K562 (cell line): ENCODE results near the gene ALG5. TPM values are rescaled to one million over a fixed set of nuclear protein-coding genes. Genes with fewer than 3 reads are reported as not detected.

Experiments used
- BCL6 ChIP-seq: fragments of 250-450 bp; sonication (Bioruptor Pico); IDR thresholded peaks from 2 replicates; pipeline ENCODE4 v1.4.0; 2020
- BRD9 ChIP-seq: fragments of 450-650 bp; IDR thresholded peaks from 2 replicates; pipeline ENCODE4 v1.6.1; 2018; ENCODE audit warnings: low read depth; ENCODE audit not compliant: partially characterized antibody
- C11orf30 ChIP-seq: fragments of 450-650 bp; IDR thresholded peaks from 2 replicates; pipeline ENCODE4 v1.6.1; 2016; ENCODE audit warnings: low read depth, mild to moderate bottlenecking
- CBX8 ChIP-seq: fragments of 200-600 bp; sonication (generic); IDR thresholded peaks from 2 replicates; pipeline ENCODE4 v1.6.1; 2012; ENCODE audit warnings: borderline replicate concordance, mixed run types, low read depth, mild to moderate bottlenecking, moderate library complexity, mixed read lengths, low read length, control low read depth, inconsistent platforms; ENCODE audit not compliant: poor library complexity, severe bottlenecking; ENCODE audit errors: extremely low read depth
- DACH1 ChIP-seq: fragments of 450-650 bp; IDR thresholded peaks from 2 replicates; pipeline ENCODE4 v1.6.1; 2018; ENCODE audit not compliant: partially characterized antibody
- KAT2B ChIP-seq: IDR thresholded peaks from one replicate; pipeline ENCODE4 v1.6.1; 2012; ENCODE audit warnings: low read depth, mild to moderate bottlenecking, control low read depth, inconsistent platforms, low read length, moderate library complexity
- KLF16 ChIP-seq: IDR thresholded peaks from 2 replicates; pipeline ENCODE4 v1.6.1; 2016; ENCODE audit warnings: antibody characterized with exemption
- MYNN ChIP-seq, 2 experiments: sonication (generic); formaldehyde crosslinking in 1 of 2; IDR thresholded peaks; 2 replicates each; pipeline versions ENCODE4 v1.5.0 to v1.6.1; 2016 to 2020; ENCODE audit warnings: antibody characterized with exemption in 1 of 2, missing genetic modification reagents in 1 of 2
- NFE2 ChIP-seq: IDR thresholded peaks from 2 replicates; pipeline ENCODE4 v1.6.1; 2014; ENCODE audit warnings: antibody characterized with exemption, low read depth
- NR1H2 ChIP-seq: sonication (generic); formaldehyde crosslinking; IDR thresholded peaks from 2 replicates; pipeline ENCODE4 v1.4.0; 2020; ENCODE audit warnings: mild to moderate bottlenecking, missing genetic modification reagents
- PHB2 ChIP-seq: fragments of 450-650 bp; IDR thresholded peaks from 2 replicates; pipeline ENCODE4 v1.6.1; 2017; ENCODE audit warnings: low read depth
- PML ChIP-seq: IDR thresholded peaks from 2 replicates; pipeline ENCODE4 v1.6.1; 2012; ENCODE audit warnings: low read length, inconsistent platforms
- RAD51 ChIP-seq: fragments of 450-650 bp; IDR thresholded peaks from 2 replicates; pipeline ENCODE4 v1.7.1; 2016; ENCODE audit warnings: low read depth, mild to moderate bottlenecking, borderline replicate concordance
- TAL1 ChIP-seq: fragments of 450-650 bp; IDR thresholded peaks from 2 replicates; pipeline ENCODE4 v1.6.1; 2016; ENCODE audit warnings: mild to moderate bottlenecking
- ZEB2 ChIP-seq: fragments of 450-650 bp; IDR thresholded peaks from 2 replicates; pipeline ENCODE4 v1.6.1; 2016
- ZNF140 ChIP-seq: fragments of 250-450 bp; sonication (Bioruptor Pico); IDR thresholded peaks from 2 replicates; pipeline ENCODE4 v1.8.0; 2021; ENCODE audit warnings: moderate library complexity, mild to moderate bottlenecking, inconsistent platforms
- ZNF444 ChIP-seq: fragments of 250-450 bp; sonication (Bioruptor Pico); IDR thresholded peaks from 2 replicates; pipeline ENCODE4 v1.4.0; 2020; ENCODE audit warnings: mild to moderate bottlenecking, moderate library complexity
- polyA plus RNA-seq, 8 experiments: library from polyadenylated mRNA; depleted of rRNA in 4 of 8; stranded (reverse) in 5 of 8; unstranded in 3 of 8; fragments of >200 nt; fragmentation: Nextera tagmentation in 2 of 8; fragmentation: Illumina TruSeq in 1 of 8; extraction: Ambion mirVana in 2 of 8; extraction: Trizol in 1 of 8; gene quantifications; 2 replicates each; pipeline versions ENCODE4 v1.2.1 to v1.2.3, GENCODE V29; 2011 to 2014; ENCODE audit warnings: inconsistent platforms in 1 of 8, missing spikeins in 1 of 8
- total RNA-seq, 7 experiments: library from RNA; depleted of rRNA in 6 of 7; stranded (reverse); fragments of >200 nt in 6 of 7; fragmentation: Illumina TruSeq in 2 of 7; extraction: Trizol in 2 of 7; gene quantifications; 2 replicates each; pipeline versions ENCODE4 v1.2.1 to v1.2.3, GENCODE V29; 2011 to 2021; ENCODE audit warnings: low replicate concordance in 1 of 7
- TF ChIP-seq, protein P1 (sequence below): fragments of 450-650 bp; formaldehyde crosslinking; IDR thresholded peaks from 2 replicates; pipeline ENCODE4 v1.4.0; 2020; ENCODE audit warnings: mild to moderate bottlenecking, moderate library complexity
- TF ChIP-seq, protein P2 (sequence below): IDR thresholded peaks from 3 replicates; pipeline ENCODE4 v1.6.1; 2011; ENCODE audit warnings: borderline replicate concordance, mild to moderate bottlenecking, moderate library complexity; ENCODE audit not compliant: insufficient read length; ENCODE audit errors: extremely low read depth
- TF ChIP-seq, protein P3 (sequence below): sonication (generic); formaldehyde crosslinking; IDR thresholded peaks from 2 replicates; pipeline ENCODE4 v1.8.0; 2022; ENCODE audit warnings: mild to moderate bottlenecking, missing genetic modification reagents, borderline replicate concordance
- TF ChIP-seq, protein P4 (sequence below): sonication (generic); formaldehyde crosslinking; IDR thresholded peaks from 2 replicates; pipeline ENCODE4 v1.8.0; 2022; ENCODE audit warnings: mild to moderate bottlenecking, missing genetic modification reagents
- TF ChIP-seq, protein P5 (sequence below), 2 experiments: fragments of 450-650 bp in 1 of 2; sonication (generic) in 1 of 2; formaldehyde crosslinking in 1 of 2; IDR thresholded peaks in 1 of 2; conservative IDR thresholded peaks in 1 of 2; 2 replicates each; pipeline versions ENCODE4 v1.6.1 to v1.8.1; 2016 to 2023; ENCODE audit warnings: mild to moderate bottlenecking in 2 of 2, moderate library complexity in 2 of 2, inconsistent platforms in 1 of 2, missing genetic modification reagents in 1 of 2

Gene ALG5
- total and polyA plus RNA-seq, 9 of the 15 experiments (the other 6 are each of a cell fraction or from before 2014, with no cell fraction given), result 33.6 to 80.5 (median 48.2) TPM

DNA sequence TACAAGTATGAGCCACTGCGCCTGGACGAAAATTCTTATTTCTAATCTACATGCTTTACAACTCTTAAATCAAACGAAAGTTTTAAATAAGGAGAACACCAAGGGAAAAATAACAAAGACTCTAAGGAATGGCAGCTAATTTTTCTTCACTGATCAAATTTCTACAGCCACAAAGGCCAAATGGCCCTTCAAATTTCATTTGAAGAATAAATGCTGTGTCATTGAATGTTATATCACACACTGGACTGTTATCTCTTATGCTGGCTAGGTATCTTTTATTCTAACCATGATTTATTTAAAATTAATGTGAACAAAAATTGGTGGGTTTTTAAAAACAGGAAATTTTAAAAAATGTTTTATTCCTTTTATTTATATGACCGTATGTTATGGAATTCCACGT lies 93.2 kb downstream of the ALG5 start (continued):
- no peak for TF ChIP-seq ZNF444
- no peak for TF ChIP-seq RAD51
- TF ChIP-seq, protein P1, sequence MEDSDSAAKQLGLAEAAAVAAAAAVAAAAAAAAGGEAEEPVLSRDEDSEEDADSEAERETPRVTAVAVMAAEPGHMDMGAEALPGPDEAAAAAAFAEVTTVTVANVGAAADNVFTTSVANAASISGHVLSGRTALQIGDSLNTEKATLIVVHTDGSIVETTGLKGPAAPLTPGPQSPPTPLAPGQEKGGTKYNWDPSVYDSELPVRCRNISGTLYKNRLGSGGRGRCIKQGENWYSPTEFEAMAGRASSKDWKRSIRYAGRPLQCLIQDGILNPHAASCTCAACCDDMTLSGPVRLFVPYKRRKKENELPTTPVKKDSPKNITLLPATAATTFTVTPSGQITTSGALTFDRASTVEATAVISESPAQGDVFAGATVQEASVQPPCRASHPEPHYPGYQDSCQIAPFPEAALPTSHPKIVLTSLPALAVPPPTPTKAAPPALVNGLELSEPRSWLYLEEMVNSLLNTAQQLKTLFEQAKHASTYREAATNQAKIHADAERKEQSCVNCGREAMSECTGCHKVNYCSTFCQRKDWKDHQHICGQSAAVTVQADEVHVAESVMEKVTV (CRISPR knock-in tag), result no peak
- no peak for TF ChIP-seq PML
- no peak for TF ChIP-seq TAL1
- TF ChIP-seq, protein P2, sequence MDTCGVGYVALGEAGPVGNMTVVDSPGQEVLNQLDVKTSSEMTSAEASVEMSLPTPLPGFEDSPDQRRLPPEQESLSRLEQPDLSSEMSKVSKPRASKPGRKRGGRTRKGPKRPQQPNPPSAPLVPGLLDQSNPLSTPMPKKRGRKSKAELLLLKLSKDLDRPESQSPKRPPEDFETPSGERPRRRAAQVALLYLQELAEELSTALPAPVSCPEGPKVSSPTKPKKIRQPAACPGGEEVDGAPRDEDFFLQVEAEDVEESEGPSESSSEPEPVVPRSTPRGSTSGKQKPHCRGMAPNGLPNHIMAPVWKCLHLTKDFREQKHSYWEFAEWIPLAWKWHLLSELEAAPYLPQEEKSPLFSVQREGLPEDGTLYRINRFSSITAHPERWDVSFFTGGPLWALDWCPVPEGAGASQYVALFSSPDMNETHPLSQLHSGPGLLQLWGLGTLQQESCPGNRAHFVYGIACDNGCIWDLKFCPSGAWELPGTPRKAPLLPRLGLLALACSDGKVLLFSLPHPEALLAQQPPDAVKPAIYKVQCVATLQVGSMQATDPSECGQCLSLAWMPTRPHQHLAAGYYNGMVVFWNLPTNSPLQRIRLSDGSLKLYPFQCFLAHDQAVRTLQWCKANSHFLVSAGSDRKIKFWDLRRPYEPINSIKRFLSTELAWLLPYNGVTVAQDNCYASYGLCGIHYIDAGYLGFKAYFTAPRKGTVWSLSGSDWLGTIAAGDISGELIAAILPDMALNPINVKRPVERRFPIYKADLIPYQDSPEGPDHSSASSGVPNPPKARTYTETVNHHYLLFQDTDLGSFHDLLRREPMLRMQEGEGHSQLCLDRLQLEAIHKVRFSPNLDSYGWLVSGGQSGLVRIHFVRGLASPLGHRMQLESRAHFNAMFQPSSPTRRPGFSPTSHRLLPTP, result no peak
- TF ChIP-seq, protein P3, sequence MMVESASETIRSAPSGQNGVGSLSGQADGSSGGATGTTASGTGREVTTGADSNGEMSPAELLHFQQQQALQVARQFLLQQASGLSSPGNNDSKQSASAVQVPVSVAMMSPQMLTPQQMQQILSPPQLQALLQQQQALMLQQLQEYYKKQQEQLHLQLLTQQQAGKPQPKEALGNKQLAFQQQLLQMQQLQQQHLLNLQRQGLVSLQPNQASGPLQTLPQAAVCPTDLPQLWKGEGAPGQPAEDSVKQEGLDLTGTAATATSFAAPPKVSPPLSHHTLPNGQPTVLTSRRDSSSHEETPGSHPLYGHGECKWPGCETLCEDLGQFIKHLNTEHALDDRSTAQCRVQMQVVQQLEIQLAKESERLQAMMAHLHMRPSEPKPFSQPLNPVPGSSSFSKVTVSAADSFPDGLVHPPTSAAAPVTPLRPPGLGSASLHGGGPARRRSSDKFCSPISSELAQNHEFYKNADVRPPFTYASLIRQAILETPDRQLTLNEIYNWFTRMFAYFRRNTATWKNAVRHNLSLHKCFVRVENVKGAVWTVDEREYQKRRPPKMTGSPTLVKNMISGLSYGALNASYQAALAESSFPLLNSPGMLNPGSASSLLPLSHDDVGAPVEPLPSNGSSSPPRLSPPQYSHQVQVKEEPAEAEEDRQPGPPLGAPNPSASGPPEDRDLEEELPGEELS (CRISPR knock-in tag), result no peak
- peak; percentile 20 for TF ChIP-seq CBX8
- no peak for TF ChIP-seq DACH1
- TF ChIP-seq PHB2, result no peak
- TF ChIP-seq C11orf30, result peak; percentile 25; the same call in 1 of the 2 replicates
- TF ChIP-seq, protein P4, sequence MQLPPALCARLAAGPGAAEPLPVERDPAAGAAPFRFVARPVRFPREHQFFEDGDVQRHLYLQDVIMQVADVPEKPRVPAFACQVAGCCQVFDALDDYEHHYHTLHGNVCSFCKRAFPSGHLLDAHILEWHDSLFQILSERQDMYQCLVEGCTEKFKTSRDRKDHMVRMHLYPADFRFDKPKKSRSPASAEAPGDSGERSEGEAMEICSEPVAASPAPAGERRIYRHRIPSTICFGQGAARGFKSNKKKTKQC (CRISPR knock-in tag), result no peak
- TF ChIP-seq KLF16, result no peak
- no peak for TF ChIP-seq MYNN (IDR thresholded peaks at IDR 0.05)
- TF ChIP-seq MYNN (CRISPR knock-in tag; IDR thresholded peaks at IDR 0.05), result no peak
- TF ChIP-seq ZEB2, result no peak
- TF ChIP-seq BRD9, result no peak
- TF ChIP-seq ZNF140 (CRISPR knock-in tag), result no peak
- TF ChIP-seq BCL6 (CRISPR knock-in tag), result no peak
- TF ChIP-seq KAT2B, result no peak
- no peak for TF ChIP-seq NR1H2 (CRISPR knock-in tag)
- TF ChIP-seq NFE2, result peak; percentile 59
- TF ChIP-seq, protein P5, sequence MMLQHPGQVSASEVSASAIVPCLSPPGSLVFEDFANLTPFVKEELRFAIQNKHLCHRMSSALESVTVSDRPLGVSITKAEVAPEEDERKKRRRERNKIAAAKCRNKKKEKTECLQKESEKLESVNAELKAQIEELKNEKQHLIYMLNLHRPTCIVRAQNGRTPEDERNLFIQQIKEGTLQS (IDR thresholded peaks at IDR 0.05), result no peak
- TF ChIP-seq, protein P5 (CRISPR knock-in tag; conservative IDR thresholded peaks at IDR 0.05), result no peak
